Forelimb muscle (tissue), 1 donor: Measurements from ENCODE around the gene PDCD2L. TPM values are rescaled to one million over a fixed set of nuclear protein-coding genes. Genes with fewer than 3 reads are reported as not detected.
"Not testable (repeated sequence)": the region's sequence is repeated elsewhere in the genome, so short reads cannot be mapped to it uniquely, and the experiment has no call there.

Experiments
- DNase-seq: peaks from one replicate; pipeline ENCODE4 v3.0.0-alpha.2; 2013; ENCODE audit warnings: low read depth
- polyA plus RNA-seq: library from polyadenylated mRNA; unstranded; fragments of 120-200 nt; gene quantifications from one replicate; pipeline ENCODE4 v1.2.1, GENCODE V29; 2013; ENCODE audit not compliant: insufficient read length

PDCD2L gene, protein sequence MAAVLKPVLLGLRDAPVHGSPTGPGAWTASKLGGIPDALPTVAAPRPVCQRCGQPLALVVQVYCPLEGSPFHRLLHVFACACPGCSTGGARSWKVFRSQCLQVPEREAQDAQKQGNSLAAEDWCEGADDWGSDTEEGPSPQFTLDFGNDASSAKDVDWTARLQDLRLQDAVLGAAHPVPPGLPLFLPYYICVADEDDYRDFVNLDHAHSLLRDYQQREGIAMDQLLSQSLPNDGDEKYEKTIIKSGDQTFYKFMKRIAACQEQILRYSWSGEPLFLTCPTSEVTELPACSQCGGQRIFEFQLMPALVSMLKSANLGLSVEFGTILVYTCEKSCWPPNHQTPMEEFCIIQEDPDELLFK
- 15.7 TPM for polyA plus RNA-seq

DNA sequence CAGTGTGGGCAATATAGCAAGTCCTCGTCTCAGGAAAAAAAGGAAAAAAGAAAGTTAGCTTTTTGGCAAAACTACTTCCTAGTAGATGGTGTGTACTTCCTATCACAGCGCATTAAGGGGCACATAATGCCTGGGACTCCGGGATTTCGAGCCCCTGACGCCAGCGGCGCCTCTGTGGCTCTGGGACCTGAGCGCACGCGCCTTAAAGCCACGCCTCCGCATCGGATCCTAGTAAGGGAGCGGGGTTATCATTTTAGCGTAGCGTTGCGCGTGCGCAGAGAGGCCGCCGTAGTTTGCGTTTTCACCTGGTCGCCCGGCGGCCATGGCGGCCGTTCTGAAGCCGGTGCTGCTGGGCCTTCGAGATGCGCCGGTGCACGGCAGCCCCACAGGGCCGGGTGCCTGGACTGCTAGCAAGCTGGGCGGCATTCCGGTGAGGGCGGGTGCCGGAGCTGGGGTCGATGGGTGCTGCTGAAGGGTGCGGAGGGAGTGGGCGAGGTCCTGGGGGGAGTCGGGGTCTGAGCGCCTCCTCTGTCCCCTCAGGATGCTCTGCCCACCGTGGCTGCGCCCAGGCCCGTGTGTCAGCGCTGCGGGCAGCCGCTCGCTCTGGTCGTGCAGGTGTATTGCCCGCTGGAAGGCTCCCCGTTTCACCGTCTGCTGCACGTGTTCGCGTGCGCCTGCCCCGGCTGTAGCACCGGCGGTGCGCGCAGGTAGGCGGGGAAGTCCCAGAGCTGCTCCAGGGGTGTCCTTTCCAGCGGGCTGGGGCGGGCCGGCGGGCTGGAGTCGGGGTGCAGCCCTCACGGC is at the start of gene PDCD2L:
PDCD2L (plus strand) TSS at position 291 of the 801 bp plus-strand sequence; CDS start at position 323, 32 bp downstream.
- peak; percentile 80 for DNase-seq

DNA sequence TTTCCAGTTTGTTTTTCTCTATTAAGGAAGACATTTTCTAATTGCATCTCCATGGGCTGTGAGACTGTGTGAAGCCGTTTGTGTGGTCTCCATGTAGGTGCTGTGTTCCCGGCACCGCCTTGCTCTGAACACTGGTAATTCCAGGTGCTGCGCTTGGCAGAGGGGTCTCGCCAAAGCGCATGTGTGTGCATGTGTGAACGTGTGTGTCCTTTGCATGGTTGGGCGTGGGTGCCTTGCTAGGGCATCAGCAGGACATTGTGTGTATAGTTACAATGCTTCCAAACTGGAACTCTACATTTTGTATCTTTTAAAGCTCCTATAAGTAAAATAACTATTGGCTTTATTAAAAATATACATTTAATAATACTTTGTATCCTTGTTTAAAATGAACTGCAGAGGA is 49.0 kb upstream of the PDCD2L start:
- DNase-seq = no peak

DNA sequence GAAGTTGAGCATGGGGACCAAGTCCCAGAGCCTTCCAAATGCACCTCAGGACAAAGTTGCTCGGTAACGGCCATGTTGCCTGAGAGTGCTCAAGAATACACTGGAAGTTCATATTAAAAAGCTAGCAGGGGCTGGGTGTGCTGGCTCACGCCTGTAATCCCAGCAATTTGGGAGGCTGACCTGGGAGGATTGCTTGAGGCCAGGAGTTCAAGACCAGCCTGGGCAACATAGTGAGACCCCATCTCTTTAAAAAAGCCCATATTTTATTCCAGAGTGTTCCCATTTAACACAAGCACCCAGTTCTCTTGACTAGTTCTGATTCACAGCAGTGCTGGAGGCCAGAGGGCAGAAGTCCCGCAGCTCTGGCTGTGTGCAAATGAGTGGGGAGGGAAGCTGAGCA is 47.3 kb upstream of the PDCD2L start:
- no peak for DNase-seq

DNA sequence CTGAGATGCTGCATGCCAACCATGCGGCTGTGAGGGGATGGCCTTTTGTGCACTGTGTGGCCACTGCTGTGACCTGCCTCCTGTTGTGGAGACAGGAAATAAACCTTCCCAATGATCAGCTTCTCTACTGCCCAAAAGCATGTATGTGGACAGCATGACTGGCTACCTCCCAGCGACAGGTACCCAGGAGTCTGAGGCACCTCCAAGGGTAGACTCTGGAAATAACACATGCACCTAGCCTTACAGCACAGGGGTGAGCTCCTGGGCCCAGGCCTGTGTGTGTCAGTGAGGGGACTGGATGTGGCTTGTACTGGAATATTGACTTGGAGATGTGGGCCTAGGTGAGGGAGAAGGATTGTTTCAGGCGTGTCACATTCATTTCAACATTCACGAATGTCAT is 46.8 kb upstream of the PDCD2L start:
- DNase-seq = no peak

DNA sequence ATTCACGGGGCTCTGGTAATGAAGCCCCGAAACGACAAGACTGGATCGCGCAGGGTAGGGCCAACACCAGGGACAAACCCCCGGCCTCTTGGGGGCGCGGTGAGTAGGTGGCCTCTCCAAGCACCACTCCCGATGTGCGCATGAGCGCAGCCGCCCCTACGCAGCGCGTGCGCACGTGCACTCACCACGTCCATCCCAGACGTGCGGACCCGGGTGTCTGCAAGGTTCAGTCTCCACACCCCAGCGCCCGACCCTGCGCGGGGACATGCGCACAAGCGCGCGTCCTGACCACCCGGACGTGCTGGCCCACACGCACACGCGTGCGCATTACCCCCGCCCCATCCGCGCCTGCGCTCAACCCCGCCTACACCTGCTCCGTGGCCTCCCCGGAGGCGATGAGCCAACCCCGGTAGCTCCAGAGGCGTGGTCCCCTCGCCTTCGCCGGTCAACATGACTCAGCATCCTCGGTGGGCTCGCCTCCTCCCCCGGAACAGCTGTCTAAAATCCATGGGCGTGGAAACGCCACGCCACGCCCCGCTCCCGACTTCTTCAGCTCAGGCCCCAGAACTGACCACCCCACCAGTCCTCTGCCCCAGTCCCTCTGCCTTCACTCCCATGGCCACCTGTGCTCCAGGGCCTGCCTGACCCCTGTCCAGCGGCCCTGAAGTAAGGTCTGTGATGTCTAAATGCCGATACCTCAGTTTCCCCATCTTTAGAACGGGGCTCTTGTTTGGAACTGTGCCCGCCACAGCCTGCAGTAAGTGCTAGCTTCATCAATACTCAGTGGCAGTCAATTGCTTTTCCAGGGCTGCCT is 44.9 kb upstream of the PDCD2L start:
- peak; percentile 90 for DNase-seq

DNA sequence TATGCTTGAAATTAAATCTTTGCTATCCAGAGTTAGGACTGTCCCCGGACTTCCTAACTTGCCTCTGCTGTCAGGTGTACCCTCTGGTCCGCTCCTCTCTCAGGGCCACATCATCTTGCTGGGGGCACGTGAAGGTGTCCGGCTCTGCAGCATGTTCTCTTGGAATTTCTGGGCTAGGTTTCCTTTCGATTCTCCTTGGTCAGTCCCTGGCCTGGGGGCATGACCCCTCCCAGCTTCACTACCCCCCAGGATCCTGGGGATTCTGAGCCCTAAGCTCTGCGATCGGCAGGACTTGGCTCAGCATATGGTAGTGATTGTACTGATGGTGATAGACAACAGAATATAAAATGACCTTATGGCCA is 44.3 kb upstream of the PDCD2L start:
- no peak for DNase-seq

DNA sequence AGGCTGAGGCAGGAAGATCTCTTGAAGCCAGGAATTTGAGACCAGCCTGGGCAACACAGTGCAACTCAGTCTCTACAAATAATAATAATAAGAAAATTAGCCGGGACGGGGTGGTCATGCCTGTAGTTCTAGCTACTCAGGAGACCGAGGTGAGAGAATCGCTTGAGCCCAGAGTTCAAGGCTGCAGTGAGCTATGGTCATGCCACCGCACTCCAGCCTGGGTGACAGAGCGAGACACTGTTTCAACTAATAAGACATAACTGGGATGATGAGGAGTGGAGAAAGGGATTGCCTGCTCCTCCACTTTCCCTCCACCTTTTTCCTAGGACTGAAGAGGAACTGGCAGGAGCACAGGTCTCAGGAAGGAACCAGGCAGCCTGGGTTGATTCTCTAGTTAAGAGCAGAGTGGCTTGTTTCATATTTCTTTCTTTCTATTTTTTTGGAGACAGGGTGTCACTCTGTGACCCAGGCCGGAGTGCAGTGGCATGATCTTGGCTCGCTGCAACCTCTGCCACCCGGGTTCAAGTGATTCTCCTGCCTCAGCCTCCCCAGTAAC is 43.8 kb upstream of the PDCD2L start:
- no peak for DNase-seq

DNA sequence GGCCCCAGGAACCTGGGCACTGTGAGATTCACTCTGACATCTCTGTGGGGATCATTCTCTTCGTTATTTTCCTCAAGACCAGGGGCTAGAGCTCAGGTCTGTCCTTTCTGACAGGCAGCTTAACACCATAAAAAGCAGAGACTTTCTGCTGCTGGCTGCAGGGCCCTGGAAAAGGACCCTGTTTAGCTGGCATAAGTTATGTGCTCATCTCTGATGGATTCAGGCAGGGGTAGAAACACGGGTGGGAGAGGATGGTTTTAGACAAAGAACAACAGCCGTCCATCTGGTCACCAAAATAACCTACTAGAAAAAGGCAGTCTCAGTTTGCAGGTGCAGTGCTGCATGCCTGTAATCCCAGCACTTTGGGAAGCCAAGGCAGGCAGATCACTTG is 41.5 kb upstream of the PDCD2L start:
- no peak for DNase-seq

DNA sequence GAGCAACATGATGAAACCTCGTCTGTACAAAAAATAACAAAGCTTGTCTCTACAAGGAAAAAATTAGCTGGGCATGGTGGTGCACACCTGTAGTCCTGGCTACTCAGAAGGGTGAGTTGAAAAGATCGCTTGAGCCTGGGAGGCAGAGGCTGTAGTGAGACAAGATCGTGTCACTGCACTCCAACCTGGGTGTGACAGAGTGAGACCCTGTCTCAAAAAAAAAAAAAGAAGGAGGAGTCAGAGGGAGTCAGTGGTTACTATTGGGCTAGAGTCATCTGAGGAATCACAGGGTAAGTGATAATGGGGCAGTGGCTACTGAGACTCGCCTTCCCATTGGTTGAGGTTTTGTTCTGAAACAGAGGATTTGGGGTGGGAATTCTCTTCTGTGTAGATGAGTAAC is 41.1 kb upstream of the PDCD2L start:
- no peak for DNase-seq

DNA sequence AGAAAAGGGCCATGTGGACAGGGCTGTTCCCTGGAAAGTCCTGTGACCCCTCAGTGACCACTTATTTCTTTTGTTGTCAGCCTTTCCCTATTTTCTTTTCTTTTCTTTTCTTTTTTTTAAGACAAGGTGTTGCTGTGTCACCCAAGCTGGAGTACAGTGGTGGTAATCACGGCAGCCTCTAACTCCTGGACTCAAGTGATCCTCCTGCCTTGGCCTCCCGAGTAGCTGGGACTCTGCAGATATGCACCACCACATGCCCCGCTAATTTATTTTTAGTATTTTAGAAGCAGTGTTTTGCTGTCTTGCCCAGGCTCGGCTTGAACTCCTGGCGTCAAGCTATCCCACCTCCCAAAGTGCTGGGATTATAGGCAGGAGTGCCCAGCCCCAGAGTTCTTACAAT is 40.3 kb upstream of the PDCD2L start:
- no peak for DNase-seq

DNA sequence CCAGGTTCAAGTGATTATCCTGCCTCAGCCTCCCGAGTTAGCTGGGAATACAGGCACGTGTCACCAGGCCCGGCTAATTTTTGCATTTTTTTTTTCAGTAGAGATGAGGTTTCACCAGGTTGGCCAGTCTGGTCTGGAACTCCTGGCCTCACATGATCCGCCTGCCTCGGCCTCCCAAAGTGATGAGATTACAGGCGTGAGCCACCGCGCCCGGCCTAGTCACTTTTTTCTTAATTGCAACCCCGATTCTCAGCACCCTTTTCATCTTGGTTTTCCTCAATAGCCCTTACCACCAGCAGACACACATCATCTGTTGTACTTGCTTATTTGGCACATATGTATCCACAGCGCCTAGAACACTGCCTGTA is 39.8 kb upstream of the PDCD2L start:
- no peak for DNase-seq

DNA sequence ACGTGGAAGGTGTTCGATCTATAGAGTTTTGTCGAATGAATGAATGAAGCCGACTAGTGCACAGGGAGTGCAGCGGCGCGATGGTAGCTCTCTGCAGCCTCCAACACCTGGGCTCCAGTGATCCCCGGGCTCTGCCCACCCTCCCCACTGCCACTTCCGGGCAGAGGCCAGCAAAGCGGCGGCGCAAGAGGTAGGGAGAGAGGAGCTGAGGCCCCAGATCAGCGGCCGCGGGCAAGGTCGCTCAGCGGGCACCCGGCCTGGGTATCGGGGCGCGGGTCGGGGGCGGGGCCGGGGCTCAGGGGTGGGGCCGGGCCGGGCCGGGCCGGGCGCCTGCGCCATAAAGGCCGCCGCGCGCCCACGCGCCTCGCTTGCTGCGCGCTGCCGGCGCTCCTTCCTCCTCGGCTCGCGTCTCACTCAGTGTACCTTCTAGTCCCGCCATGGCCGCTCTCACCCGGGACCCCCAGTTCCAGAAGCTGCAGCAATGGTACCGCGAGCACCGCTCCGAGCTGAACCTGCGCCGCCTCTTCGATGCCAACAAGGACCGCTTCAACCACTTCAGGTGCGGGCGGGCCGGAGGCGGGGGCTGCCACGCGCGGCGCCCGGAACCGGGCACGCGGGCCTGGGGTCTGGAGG is 39.3 kb upstream of the PDCD2L start, which contains the start of gene GPI:
GPI (plus strand) TSS at position 367 of the 633 bp plus-strand sequence; CDS start at position 438, 71 bp downstream.
- no peak for DNase-seq

DNA sequence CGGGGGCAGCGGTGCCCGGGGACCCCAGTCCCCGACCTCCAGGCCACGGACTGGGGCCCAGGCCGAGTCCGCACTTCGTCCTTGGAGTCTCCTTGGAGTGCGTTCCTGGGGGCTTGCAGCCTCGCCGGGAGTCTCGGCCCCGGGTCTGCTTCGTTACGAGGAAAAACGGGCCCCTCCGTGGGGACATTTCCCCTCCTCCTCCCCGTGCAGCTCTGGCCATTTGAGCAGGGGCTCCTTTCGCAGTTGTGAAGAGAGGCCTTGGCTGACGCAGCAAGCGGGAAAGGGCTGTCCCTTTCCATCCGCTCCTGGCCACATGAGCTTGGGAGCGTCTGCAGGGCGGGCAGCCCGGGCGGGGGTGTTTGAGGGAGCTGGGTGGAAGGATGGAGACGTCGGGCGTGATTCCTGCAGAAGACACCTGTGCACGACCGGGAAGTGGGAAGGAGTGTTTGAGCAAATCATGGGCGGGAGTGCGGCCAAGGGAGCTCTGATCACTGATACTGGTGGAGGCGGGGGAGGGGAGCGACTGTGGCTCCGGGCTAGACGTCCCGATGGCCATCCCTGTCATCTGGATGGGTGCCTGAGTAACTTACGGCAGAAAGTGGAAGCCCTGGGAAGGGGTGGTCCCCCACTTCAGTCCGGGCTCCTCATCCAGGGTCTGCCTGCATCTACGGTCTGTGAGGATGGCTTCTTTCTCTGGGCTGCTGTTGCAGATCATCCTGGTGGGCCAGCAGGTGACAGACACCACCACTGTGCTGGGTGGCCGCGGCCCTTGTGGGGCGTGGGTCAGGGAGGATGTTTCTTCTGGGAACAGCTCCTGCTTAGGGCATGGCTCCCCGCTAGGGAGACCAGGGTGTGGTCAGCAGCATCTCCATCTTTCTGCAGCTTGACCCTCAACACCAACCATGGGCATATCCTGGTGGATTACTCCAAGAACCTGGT is 38.5 kb upstream of the PDCD2L start:
- DNase-seq = no peak

DNA sequence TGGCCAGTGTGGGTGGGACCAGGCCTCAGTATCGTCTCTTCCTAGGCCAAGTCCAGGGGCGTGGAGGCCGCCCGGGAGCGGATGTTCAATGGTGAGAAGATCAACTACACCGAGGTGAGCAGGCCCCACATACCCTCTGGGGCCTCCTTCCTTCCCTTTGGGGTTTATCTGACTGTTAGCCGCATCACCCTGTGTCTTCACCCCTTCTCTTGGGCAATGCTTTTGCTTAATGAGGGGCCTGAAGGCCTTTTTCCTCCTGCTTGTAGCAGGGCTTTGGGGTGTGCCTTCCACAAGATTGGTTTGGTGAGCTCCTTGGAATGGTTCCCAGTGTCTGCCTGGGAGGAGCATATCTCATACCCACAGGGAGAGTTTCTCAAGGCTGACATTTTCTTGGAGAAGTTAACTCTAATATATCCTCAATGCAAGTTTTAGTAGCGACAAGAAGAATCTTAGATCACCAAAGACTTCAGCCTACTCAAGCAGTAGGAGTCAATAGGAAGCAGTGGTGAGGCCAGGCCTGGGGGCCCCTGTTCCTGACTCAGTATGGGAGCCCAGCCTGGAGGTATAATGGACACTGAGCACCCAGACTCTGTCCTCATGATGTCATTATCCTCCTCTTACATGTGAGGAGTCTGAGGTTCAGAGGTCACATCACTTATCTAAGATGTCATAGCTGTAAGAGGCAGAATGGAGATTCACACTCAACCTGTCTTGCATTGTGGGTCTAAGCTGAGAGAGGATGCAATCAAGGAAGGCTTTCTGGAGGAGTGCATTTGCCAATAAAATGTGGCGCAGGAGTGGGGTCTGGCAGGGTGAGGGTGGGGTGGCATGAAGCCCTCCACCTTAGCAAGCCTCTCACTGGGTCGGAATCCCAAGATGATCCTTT is 37.2 kb upstream of the PDCD2L start:
- no peak for DNase-seq

DNA sequence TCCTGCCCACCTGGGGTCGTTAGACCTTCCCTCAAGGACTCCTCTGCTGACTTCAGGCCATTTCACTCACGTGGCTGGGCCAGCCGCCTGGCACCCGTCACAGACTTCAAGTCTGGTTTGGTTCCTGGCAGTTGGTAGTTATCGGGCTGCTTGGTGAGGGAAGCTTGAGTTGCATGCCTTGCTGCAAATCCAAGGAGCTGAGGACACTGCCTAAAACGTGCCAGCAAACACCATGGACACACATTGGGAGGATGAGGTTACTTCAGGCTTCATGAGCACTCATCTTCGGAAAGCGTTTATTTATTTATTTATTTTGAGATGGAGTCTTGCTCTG is 36.6 kb upstream of the PDCD2L start:
- DNase-seq = no peak

DNA sequence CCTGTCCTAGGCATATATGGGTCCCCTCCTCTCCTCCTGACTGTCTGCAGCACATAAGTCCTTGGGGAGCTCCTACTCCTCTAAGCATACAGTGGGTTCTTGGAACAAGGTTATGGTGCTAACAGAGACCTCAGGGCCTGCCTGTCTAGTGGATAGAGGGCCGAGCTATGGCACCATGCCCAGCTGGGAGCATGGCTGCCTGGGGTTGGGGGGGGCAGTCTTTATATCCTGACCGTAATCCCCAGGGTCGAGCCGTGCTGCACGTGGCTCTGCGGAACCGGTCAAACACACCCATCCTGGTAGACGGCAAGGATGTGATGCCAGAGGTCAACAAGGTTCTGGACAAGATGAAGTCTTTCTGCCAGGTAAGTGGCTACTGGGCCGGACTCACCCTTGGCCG is 35.9 kb upstream of the PDCD2L start:
- no peak for DNase-seq

DNA sequence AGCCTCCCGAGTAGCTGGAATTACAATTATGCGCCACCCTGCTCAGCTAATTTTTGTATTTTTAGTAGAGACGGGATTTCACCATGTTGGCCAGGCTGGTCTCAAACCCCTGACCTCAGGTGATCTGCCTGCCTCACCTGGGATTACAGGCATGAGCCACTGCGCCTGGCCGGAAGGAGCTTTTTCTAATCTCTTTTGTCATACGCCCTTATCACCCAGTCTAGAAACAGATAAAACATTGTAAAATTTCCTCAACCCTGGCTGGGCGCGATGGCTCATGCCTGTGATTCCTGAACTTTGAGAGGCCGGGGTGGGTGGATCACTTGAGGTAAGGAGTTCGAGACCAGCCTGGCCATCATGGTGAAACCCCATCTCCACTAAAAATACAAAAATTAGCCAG is 35.0 kb upstream of the PDCD2L start:
- not testable (repeated sequence) for DNase-seq

DNA sequence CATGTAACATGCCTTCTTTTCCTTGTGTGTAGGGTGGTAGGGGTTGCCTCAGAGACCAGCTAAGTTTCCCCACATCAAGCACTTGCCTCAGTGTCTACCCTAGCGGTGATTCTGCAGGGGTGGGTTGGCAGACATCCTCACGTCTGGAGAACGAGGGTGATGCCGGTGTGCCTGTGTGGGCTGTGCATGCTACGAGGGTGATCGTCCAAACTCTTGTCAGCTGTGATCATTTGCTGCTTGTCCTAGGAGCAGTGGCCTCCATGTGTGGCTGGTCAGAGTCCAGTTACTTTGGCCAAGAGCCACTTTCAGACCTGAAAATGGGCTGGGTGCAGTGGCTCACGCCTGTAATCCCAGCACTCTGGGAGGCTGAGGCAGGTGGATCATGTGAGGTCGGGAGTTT is 34.1 kb upstream of the PDCD2L start:
- DNase-seq = no peak

DNA sequence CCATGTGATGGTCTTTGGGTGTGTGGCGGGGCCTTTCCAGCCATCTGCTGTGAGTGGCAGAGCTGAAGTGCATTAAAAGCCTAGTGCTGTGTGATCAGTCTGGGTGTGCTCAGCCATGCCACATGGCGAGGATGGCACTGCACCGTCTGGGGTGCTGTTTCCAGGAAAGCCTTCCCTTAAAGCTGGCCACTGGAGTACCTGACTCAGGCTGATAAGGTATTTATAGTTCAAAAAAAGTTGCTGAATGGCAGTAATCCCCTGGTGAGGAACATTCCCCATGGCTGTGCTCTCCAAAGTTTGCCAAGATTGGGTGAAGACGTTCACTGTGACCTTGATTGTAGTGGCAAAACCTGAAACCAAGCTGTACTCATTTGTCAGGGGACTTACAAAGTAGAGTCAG is 33.2 kb upstream of the PDCD2L start:
- no peak for DNase-seq
